DND-41 (cell line): ENCODE results near the gene MMADHC.

Experiments used
- ATAC-seq: fragments of 200-7000 bp; cut with Tn5 transposase; 3 replicates; pipeline ENCODE4 v1.9.1; 2021; ENCODE audit warnings: low read depth; ENCODE audit not compliant: insufficient read depth
- DNase-seq: peaks from one replicate; pipeline ENCODE4 v3.0.0-alpha.2; 2020
- H2AFZ ChIP-seq: 2 replicates; pipeline ENCODE4 v1.6.0; 2012; ENCODE audit warnings: low read depth, low read length
- H3K27ac ChIP-seq: 2 replicates; pipeline ENCODE4 v1.5.1; 2012; ENCODE audit warnings: low read length, inconsistent platforms
- H3K27me3 ChIP-seq: fragments of 200-600 bp; sonication (generic); 2 replicates; pipeline ENCODE4 v1.6.0; 2012; ENCODE audit warnings: low read length, mild to moderate bottlenecking, inconsistent platforms; ENCODE audit not compliant: insufficient read depth, poor library complexity
- H3K36me3 ChIP-seq: 2 replicates; pipeline ENCODE4 v1.5.1; 2012; ENCODE audit warnings: low read length, inconsistent platforms; ENCODE audit not compliant: insufficient read depth
- H3K4me1 ChIP-seq: 2 replicates; pipeline ENCODE4 v1.5.1; 2012; ENCODE audit warnings: mild to moderate bottlenecking, low read length; ENCODE audit not compliant: insufficient read depth
- H3K4me2 ChIP-seq: 2 replicates; pipeline ENCODE4 v1.6.0; 2012; ENCODE audit warnings: mild to moderate bottlenecking, moderate library complexity, low read length, inconsistent platforms; ENCODE audit not compliant: insufficient read depth
- H3K4me3 ChIP-seq, 2 experiments: fragments of 200-600 bp in 1 of 2; shearing (Covaris generic) in 1 of 2; 2 replicates each; pipeline ENCODE4 v1.5.1; 2012 to 2016; ENCODE audit warnings: inconsistent platforms in 2 of 2, low read length in 2 of 2, mild to moderate bottlenecking in 2 of 2, low read depth in 1 of 2, moderate library complexity in 1 of 2
- H3K79me2 ChIP-seq: 2 replicates; pipeline ENCODE4 v1.6.0; 2012; ENCODE audit warnings: low read length, inconsistent platforms; ENCODE audit not compliant: insufficient read depth
- H3K9ac ChIP-seq: 2 replicates; pipeline ENCODE4 v1.6.0; 2012; ENCODE audit warnings: low read depth, mild to moderate bottlenecking, inconsistent platforms, low read length, moderate library complexity
- H3K9me3 ChIP-seq: 2 replicates; pipeline ENCODE4 v1.5.1; 2012; ENCODE audit warnings: low read length, moderate library complexity, mild to moderate bottlenecking, inconsistent platforms; ENCODE audit not compliant: insufficient read depth, severe bottlenecking
- H4K20me1 ChIP-seq: 2 replicates; pipeline ENCODE4 v1.6.0; 2012; ENCODE audit warnings: low read length; ENCODE audit not compliant: insufficient read depth
- EZH2 ChIP-seq: IDR thresholded peaks from 3 replicates; pipeline ENCODE4 v1.6.1; 2012; ENCODE audit warnings: borderline replicate concordance, low read depth, mild to moderate bottlenecking, moderate library complexity, low read length, inconsistent platforms; ENCODE audit not compliant: severe bottlenecking
- TF ChIP-seq, protein P1 (sequence below): IDR thresholded peaks from 2 replicates; pipeline ENCODE4 v1.5.1; 2012; ENCODE audit warnings: borderline replicate concordance, low read length, moderate library complexity, mild to moderate bottlenecking; ENCODE audit not compliant: poor library complexity, severe bottlenecking; ENCODE audit errors: extremely low read depth

MMADHC gene

GRCh38 chr2:149564983-149565382 lies 22.6 kb downstream of the MMADHC start:
- Histone ChIP-seq H3K9me3 (no peaks in the 10 kb centered on the region), H4K20me1 (no peaks in the 10 kb centered on the region), H2AFZ (no peak overlapping the region), H3K4me1 (no peaks in the 10 kb centered on the region), H3K36me3 (peaks cover 35% of the 10 kb centered on the region), H3K4me2 (no peak overlapping the region), H3K9ac (no peak overlapping the region), H3K27me3 (no peaks in the 10 kb centered on the region), H3K27ac (no peak overlapping the region), H3K79me2 (no peaks in the 10 kb centered on the region), H3K4me3 (no peak overlapping the region)
- TF ChIP-seq, protein P1, sequence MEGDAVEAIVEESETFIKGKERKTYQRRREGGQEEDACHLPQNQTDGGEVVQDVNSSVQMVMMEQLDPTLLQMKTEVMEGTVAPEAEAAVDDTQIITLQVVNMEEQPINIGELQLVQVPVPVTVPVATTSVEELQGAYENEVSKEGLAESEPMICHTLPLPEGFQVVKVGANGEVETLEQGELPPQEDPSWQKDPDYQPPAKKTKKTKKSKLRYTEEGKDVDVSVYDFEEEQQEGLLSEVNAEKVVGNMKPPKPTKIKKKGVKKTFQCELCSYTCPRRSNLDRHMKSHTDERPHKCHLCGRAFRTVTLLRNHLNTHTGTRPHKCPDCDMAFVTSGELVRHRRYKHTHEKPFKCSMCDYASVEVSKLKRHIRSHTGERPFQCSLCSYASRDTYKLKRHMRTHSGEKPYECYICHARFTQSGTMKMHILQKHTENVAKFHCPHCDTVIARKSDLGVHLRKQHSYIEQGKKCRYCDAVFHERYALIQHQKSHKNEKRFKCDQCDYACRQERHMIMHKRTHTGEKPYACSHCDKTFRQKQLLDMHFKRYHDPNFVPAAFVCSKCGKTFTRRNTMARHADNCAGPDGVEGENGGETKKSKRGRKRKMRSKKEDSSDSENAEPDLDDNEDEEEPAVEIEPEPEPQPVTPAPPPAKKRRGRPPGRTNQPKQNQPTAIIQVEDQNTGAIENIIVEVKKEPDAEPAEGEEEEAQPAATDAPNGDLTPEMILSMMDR = no peak
- no peak for TF ChIP-seq EZH2
- ATAC-seq = no peak
- DNase-seq = no peak

- Histone ChIP-seq H4K20me1 (no peaks in the 10 kb centered on the region), H3K9ac (no peak overlapping the region), H2AFZ (no peak overlapping the region), H3K4me3 (no peak overlapping the region), H3K4me1 (no peaks in the 10 kb centered on the region), H3K9me3 (no peaks in the 10 kb centered on the region), H3K79me2 (no peaks in the 10 kb centered on the region), H3K4me2 (no peak overlapping the region), H3K36me3 (peaks cover 27% of the 10 kb centered on the region), H3K27ac (no peak overlapping the region), H3K27me3 (no peaks in the 10 kb centered on the region)
- DNase-seq (no peak), ATAC-seq (no peak)
- TF ChIP-seq, protein P1 = no peak
- TF ChIP-seq EZH2 = no peak
These were observed 23.5 kb downstream of the MMADHC start for GRCh38 chr2:149564097-149564496.

DNA sequence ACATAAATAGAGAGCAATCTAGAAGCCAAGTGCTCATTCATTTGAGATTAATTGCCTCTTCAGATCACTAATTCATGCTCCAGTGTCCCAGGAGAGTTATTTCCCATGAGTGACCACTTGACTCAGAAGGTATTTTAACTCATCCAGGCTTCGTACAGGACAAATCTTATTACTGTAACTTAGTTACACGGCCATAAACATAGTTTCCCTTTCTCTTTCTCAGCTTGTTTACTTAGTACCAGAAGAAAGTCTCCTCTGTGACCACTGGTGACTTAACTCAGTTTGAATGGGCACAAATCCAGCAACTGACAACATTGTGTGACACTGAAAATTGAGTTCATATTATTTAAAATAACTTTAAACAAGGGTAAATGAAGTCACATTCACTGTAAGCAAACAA lies 25.3 kb downstream of the MMADHC start:
- Histone ChIP-seq H2AFZ (no peak overlapping the region), H3K9me3 (no peaks in the 10 kb centered on the region), H3K27me3 (no peaks in the 10 kb centered on the region), H3K4me1 (no peaks in the 10 kb centered on the region), H3K79me2 (no peaks in the 10 kb centered on the region), H3K27ac (no peak overlapping the region), H3K4me3 (no peak overlapping the region), H3K36me3 (peaks cover 10% of the 10 kb centered on the region; the same call in 1 of the 2 replicates), H3K9ac (no peak overlapping the region), H3K4me2 (no peak overlapping the region), H4K20me1 (no peaks in the 10 kb centered on the region)
- TF ChIP-seq, protein P1 = no peak
- no peak for TF ChIP-seq EZH2
- DNase-seq (no peak), ATAC-seq (no peak)
